Suprapubic skin (tissue), 3 donors: ENCODE results near the gene IQSEC1.

Experiments
- EP300 ChIP-seq: sonication (generic); formaldehyde crosslinking; IDR thresholded peaks from one replicate; pipeline ENCODE4 v1.6.1; 2017; ENCODE audit warnings: antibody characterized with exemption
- POLR2A ChIP-seq, 2 donors: fragments of 450-650 bp; IDR thresholded peaks; one replicate each; pipeline ENCODE4 v1.6.1; 2017; ENCODE audit warnings: antibody characterized with exemption in 2 of 2, mild to moderate bottlenecking in 2 of 2, moderate library complexity in 2 of 2
- TF ChIP-seq, protein P1 (sequence below), 2 donors: fragments of 200-600 bp in 1 of 2; fragments of 450-650 bp in 1 of 2; sonication (generic) in 1 of 2; IDR thresholded peaks; one replicate each; pipeline ENCODE4 v1.5.1; 2016 to 2019; ENCODE audit warnings: antibody characterized with exemption in 2 of 2, mild to moderate bottlenecking in 1 of 2, moderate library complexity in 1 of 2

DNA sequence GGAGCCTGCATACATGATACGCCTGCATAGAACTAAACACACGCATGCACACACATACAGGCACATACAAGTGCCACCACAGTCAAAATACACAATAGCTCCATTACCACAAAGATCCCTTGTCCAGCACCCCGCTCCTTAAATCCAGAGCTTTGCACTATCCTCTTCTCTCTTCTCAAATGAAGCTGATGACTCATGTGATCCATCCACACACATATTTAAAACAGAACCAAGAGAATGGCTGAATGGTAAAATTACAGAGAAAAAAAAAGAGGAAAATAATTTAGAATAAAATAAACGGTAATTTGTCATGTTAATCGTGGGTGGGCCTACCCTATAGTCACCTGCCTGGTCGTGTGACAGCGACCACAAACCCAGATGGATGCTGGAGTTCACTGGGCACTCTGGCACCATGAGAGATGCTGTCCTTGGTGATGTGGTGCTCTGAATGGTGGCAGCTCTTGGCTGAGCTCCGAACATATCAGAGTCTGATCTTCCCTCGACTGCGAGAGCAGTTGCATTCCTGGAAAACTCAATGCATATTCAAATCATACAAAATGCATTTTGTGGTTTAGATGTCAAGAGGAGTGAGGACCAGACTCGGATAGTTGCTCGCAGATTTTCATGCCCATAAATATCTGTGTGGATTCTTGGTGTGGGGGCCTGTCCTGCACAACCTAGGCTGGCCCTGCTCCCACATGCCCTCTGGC is 8.9 kb downstream of the IQSEC1 start:
- TF ChIP-seq, protein P1, sequence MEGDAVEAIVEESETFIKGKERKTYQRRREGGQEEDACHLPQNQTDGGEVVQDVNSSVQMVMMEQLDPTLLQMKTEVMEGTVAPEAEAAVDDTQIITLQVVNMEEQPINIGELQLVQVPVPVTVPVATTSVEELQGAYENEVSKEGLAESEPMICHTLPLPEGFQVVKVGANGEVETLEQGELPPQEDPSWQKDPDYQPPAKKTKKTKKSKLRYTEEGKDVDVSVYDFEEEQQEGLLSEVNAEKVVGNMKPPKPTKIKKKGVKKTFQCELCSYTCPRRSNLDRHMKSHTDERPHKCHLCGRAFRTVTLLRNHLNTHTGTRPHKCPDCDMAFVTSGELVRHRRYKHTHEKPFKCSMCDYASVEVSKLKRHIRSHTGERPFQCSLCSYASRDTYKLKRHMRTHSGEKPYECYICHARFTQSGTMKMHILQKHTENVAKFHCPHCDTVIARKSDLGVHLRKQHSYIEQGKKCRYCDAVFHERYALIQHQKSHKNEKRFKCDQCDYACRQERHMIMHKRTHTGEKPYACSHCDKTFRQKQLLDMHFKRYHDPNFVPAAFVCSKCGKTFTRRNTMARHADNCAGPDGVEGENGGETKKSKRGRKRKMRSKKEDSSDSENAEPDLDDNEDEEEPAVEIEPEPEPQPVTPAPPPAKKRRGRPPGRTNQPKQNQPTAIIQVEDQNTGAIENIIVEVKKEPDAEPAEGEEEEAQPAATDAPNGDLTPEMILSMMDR (IDR thresholded peaks at IDR 0.05), result no peak
- TF ChIP-seq POLR2A (IDR thresholded peaks at IDR 0.05), result no peak
- TF ChIP-seq EP300, result no peak
